H1 (cell line): ENCODE results near the gene GALNTL6. TPM values are rescaled to one million over a fixed set of nuclear protein-coding genes. Genes with fewer than 3 reads are reported as not detected.

Experiments
- CTCF ChIA-PET: fragments of 300-600 bp; sonication (Branson Sonifier 250); formaldehyde crosslinking; loops from one replicate; lab custom pipeline; 2021; ENCODE audit not compliant: partially characterized antibody; lab: Charles Lee
- POLR2A ChIA-PET: fragments of 300-600 bp; sonication (Branson Sonifier 250); formaldehyde crosslinking; loops from one replicate; lab custom pipeline; 2021; ENCODE audit warnings: inconsistent platforms; ENCODE audit not compliant: partially characterized antibody; lab: Charles Lee
- DNase-seq, 2 experiments: peaks; one replicate each; pipeline versions ENCODE4 v3.0.0 to v3.0.0-alpha.2; 2010 to 2022; ENCODE audit warnings: low spot score in 2 of 2, low read depth in 1 of 2, mixed read lengths in 1 of 2
- FAIRE-seq: peaks from 2 replicates; lab custom pipeline; 2011; peaks lifted over from hg19 to GRCh38; lab: Jason Lieb, UNC
- H2AFZ ChIP-seq: 2 replicates; pipeline ENCODE4 v1.8.1; 2012; ENCODE audit warnings: low read length, inconsistent platforms
- H2AK5ac ChIP-seq: 2 replicates; pipeline ENCODE4 v1.6.1; 2013; ENCODE audit warnings: low read depth, low read length
- H2BK120ac ChIP-seq: replicated peaks from 2 replicates; pipeline ENCODE3; 2013; ENCODE audit warnings: low read depth, low read length, inconsistent platforms
- H2BK12ac ChIP-seq: 2 replicates; pipeline ENCODE4 v1.6.1; 2013; ENCODE audit warnings: low read depth, low read length
- H2BK15ac ChIP-seq: 2 replicates; pipeline ENCODE4 v1.6.1; 2013; ENCODE audit warnings: low read length
- H2BK20ac ChIP-seq: 2 replicates; pipeline ENCODE4 v1.6.1; 2013; ENCODE audit warnings: low read length
- H2BK5ac ChIP-seq: 2 replicates; pipeline ENCODE4 v1.6.1; 2013; ENCODE audit warnings: low read depth, low read length
- H3K14ac ChIP-seq: 2 replicates; pipeline ENCODE4 v1.6.1; 2013; ENCODE audit warnings: inconsistent platforms; ENCODE audit not compliant: insufficient read length
- H3K18ac ChIP-seq: 2 replicates; pipeline ENCODE4 v1.6.1; 2013; ENCODE audit warnings: low read length; ENCODE audit errors: extremely low read depth
- H3K23ac ChIP-seq: 2 replicates; pipeline ENCODE4 v1.6.1; 2013; ENCODE audit warnings: inconsistent platforms; ENCODE audit not compliant: insufficient read length
- H3K23me2 ChIP-seq: 2 replicates; pipeline ENCODE4 v1.6.1; 2013; ENCODE audit warnings: low read depth, low read length
- H3K27ac ChIP-seq: 2 replicates; pipeline ENCODE4 v1.6.1; 2011; ENCODE audit warnings: low read depth, low read length, inconsistent platforms
- H3K27me3 ChIP-seq, 4 experiments: replicated peaks in 1 of 4; 1 replicate in 1 of 4; 2 replicates in 3 of 4; pipeline versions ENCODE4 v1.6.1 to v1.8.1; 2011 to 2013; ENCODE audit warnings: low read length in 3 of 4, mild to moderate bottlenecking in 3 of 4, inconsistent platforms in 2 of 4, mixed read lengths in 2 of 4, moderate library complexity in 1 of 4; ENCODE audit not compliant: control insufficient read depth in 3 of 4, insufficient read depth in 3 of 4; ENCODE audit errors: extremely low read depth in 1 of 4
- H3K36me3 ChIP-seq, 4 experiments: 2 replicates each; pipeline versions ENCODE4 v1.6.1 to v1.8.1; 2011 to 2013; ENCODE audit warnings: mild to moderate bottlenecking in 4 of 4, low read length in 3 of 4, moderate library complexity in 2 of 4, control low read depth in 1 of 4, inconsistent platforms in 1 of 4; ENCODE audit not compliant: insufficient read depth in 4 of 4, control insufficient read depth in 2 of 4
- H3K4ac ChIP-seq: replicated peaks from 2 replicates; pipeline ENCODE3; 2013; ENCODE audit warnings: low read length, low read depth, mixed read lengths, inconsistent platforms; ENCODE audit not compliant: insufficient read length
- H3K4me1 ChIP-seq, 4 experiments: replicated peaks in 1 of 4; 1 replicate in 1 of 4; 2 replicates in 3 of 4; pipeline versions ENCODE4 v1.6.1 to v1.8.1; 2011 to 2013; ENCODE audit warnings: low read length in 3 of 4, inconsistent platforms in 2 of 4, mixed read lengths in 1 of 4; ENCODE audit not compliant: insufficient read depth in 4 of 4, control insufficient read depth in 3 of 4
- H3K4me2 ChIP-seq, 2 experiments: 2 replicates each; pipeline versions ENCODE4 v1.6.1 to v1.8.1; 2011 to 2013; ENCODE audit warnings: low read depth in 2 of 2, low read length in 2 of 2, control low read depth in 1 of 2, inconsistent platforms in 1 of 2, mild to moderate bottlenecking in 1 of 2; ENCODE audit not compliant: insufficient read depth in 1 of 2
- H3K4me3 ChIP-seq, 4 experiments: fragments of 200-600, 300-600 bp in 1 of 4; sonication (generic), shearing (Covaris generic), sonication (Bioruptor Twin) in 1 of 4; 2 replicates each; pipeline versions ENCODE4 v1.5.1 to v1.8.1; 2011 to 2016; ENCODE audit warnings: low read length in 4 of 4, low read depth in 3 of 4, control low read depth in 2 of 4, inconsistent platforms in 2 of 4, mild to moderate bottlenecking in 2 of 4, mixed read lengths in 1 of 4, moderate library complexity in 1 of 4; ENCODE audit not compliant: insufficient read depth in 2 of 4; ENCODE audit errors: extremely low read depth in 1 of 4
- H3K56ac ChIP-seq: replicated peaks from 2 replicates; pipeline ENCODE3; 2013; ENCODE audit warnings: low read depth, mild to moderate bottlenecking, mixed read lengths, low read length, inconsistent platforms; ENCODE audit not compliant: insufficient read length
- H3K79me1 ChIP-seq: 2 replicates; pipeline ENCODE4 v1.6.1; 2013; ENCODE audit warnings: low read depth, low read length, control low read depth
- H3K79me2 ChIP-seq, 2 experiments: 2 replicates each; pipeline versions ENCODE4 v1.6.1 to v1.8.1; 2012 to 2013; ENCODE audit warnings: low read length in 2 of 2, mild to moderate bottlenecking in 2 of 2, inconsistent platforms in 1 of 2; ENCODE audit not compliant: insufficient read depth in 2 of 2, control insufficient read depth in 1 of 2
- H3K9ac ChIP-seq, 4 experiments: replicated peaks in 1 of 4; 1 replicate in 1 of 4; 2 replicates in 3 of 4; pipeline versions ENCODE4 v1.6.1 to v1.8.1; 2011 to 2013; ENCODE audit warnings: low read depth in 3 of 4, low read length in 3 of 4, control low read depth in 2 of 4, mild to moderate bottlenecking in 2 of 4, moderate library complexity in 2 of 4, inconsistent platforms in 1 of 4; ENCODE audit errors: extremely low read depth in 1 of 4
- H3K9me3 ChIP-seq, 2 experiments: 2 replicates each; pipeline versions ENCODE4 v1.6.1 to v1.8.1; 2012 to 2013; ENCODE audit warnings: mild to moderate bottlenecking in 2 of 2, moderate library complexity in 2 of 2, control low read depth in 1 of 2, inconsistent platforms in 1 of 2, low read depth in 1 of 2, low read length in 1 of 2, mixed read lengths in 1 of 2; ENCODE audit not compliant: insufficient read depth in 2 of 2
- H4K20me1 ChIP-seq, 2 experiments: replicated peaks in 1 of 2; 2 replicates each; pipeline versions ENCODE3 to v1.8.1; 2011 to 2013; ENCODE audit warnings: inconsistent platforms in 2 of 2, low read length in 2 of 2, mild to moderate bottlenecking in 1 of 2; ENCODE audit not compliant: insufficient read depth in 2 of 2, control insufficient read depth in 1 of 2
- H4K5ac ChIP-seq: 2 replicates; pipeline ENCODE4 v1.6.1; 2013; ENCODE audit warnings: low read length, low read depth, mixed read lengths, inconsistent platforms; ENCODE audit not compliant: insufficient read length
- H4K8ac ChIP-seq: 2 replicates; pipeline ENCODE4 v1.8.0; 2013; ENCODE audit warnings: mild to moderate bottlenecking, moderate library complexity, low read length, inconsistent platforms; ENCODE audit not compliant: insufficient read depth; ENCODE audit errors: extremely low read depth
- H4K91ac ChIP-seq: replicated peaks from 2 replicates; pipeline ENCODE3; 2013; ENCODE audit warnings: low read length, mixed read lengths, inconsistent platforms; ENCODE audit not compliant: insufficient read length
- EP300 ChIP-seq, 2 experiments: IDR thresholded peaks; 1 replicate in 1 of 2; 2 replicates in 1 of 2; pipeline ENCODE4 v1.6.1; 2011 to 2012; ENCODE audit warnings: low read depth in 2 of 2, low read length in 2 of 2, mild to moderate bottlenecking in 2 of 2, borderline replicate concordance in 1 of 2, inconsistent platforms in 1 of 2, moderate library complexity in 1 of 2
- WGBS, 2 experiments: shearing (Covaris generic) in 1 of 2; methylation state at CpG; one replicate each; pipeline versions ENCODE4 v1.1.6 to v1.1.7; 2013 to 2015; ENCODE audit warnings: low lambda C conversion rate in 2 of 2, mixed read lengths in 2 of 2, inconsistent platforms in 1 of 2, low coverage in 1 of 2, missing lambda C conversion rate in 1 of 2; ENCODE audit not compliant: insufficient replicate concordance in 2 of 2, insufficient coverage in 1 of 2, insufficient read length in 1 of 2; ENCODE audit errors: extremely low coverage in 1 of 2, missing lambda C conversion rate in 1 of 2; 5-methylcytosine and 5-hydroxymethylcytosine counted together
- polyA plus RNA-seq, 7 experiments: library from polyadenylated mRNA; depleted of rRNA in 3 of 7; stranded (reverse) in 5 of 7; unstranded in 2 of 7; fragments of >200 nt in 5 of 7; fragments of 200-250 nt in 2 of 7; gene quantifications; 1 replicate in 5 of 7; 2 replicates in 1 of 7; 4 replicates in 1 of 7; pipeline versions ENCODE4 v1.2.1 to v1.2.3, GENCODE V29; 2011 to 2013; ENCODE audit warnings: missing spikeins in 2 of 7, mixed read lengths in 2 of 7
- total RNA-seq: library from RNA; stranded (reverse); fragmentation: NEBNext Ultra II Directional; extraction: Animal tissue kit (Norgen Biotek cat#: 25700); gene quantifications from 2 replicates; pipeline ENCODE4 v1.2.1, GENCODE V29; 2021

Gene GALNTL6
- total and polyA plus RNA-seq, 2 of the 8 experiments (the other 6 are each of a cell fraction or from before 2014, with no cell fraction given): 0.03 to 0.32 TPM

DNA sequence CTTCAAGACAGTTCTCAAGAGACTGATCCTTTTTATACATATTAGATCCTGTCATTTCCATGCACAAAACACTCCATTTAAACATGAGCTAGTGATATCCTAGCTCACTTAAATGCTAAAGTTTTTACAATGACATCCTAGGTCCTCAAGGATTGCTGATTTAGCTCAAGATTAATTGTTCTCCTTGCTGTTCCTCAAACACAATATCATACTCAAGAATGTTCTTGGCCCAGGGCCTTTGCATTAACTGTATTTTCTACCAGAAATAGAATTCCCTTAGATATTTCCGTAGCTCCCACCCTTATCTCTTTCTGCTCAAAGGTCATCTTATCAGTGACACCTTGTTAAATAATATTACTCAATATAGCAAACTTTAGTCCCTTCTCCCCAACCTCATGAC lies 270.1 kb downstream of the GALNTL6 start:
- Histone ChIP-seq H3K14ac (no peak overlapping the region), H3K79me1 (no peaks in the 10 kb centered on the region), H3K9me3 (no peaks in the 10 kb centered on the region; a peak in 1 of 4 replicates), H3K27ac (no peak overlapping the region), H3K27me3 (no peaks in the 10 kb centered on the region), H3K36me3 (no peaks in the 10 kb centered on the region), H4K20me1 (no peaks in the 10 kb centered on the region), H3K18ac (no peak overlapping the region), H3K9ac (no peak overlapping the region), H3K23me2 (no peaks in the 10 kb centered on the region), H3K4ac (no peak overlapping the region), H3K4me3 (no peak overlapping the region), H3K56ac (no peak overlapping the region), H2AFZ (no peak overlapping the region), H2BK20ac (no peak overlapping the region), H2BK12ac (no peak overlapping the region), H2BK120ac (no peak overlapping the region), H3K4me1 (no peaks in the 10 kb centered on the region), H4K8ac (no peak overlapping the region), H3K4me2 (no peak overlapping the region), H3K23ac (no peak overlapping the region), H2AK5ac (no peak overlapping the region), H2BK5ac (no peak overlapping the region), H4K91ac (no peak overlapping the region), H3K79me2 (no peaks in the 10 kb centered on the region), H2BK15ac (no peak overlapping the region), H4K5ac (no peak overlapping the region)
- FAIRE-seq (no peak), DNase-seq (no peak)
- CTCF ChIA-PET: interaction anchor here (1.0 kb wide), 1 partner anchor 68 kb away, joined by 3 read pairs; no protein-coding TSS in a partner anchor
- POLR2A ChIA-PET: no interaction called here
- WGBS, 2 experiments: 95% methylated on average over 1 of the region's 1 CpG; no CpG with 5 or more reads in 1 of the 2 experiments
- no peak for TF ChIP-seq EP300 (IDR thresholded peaks at IDR 0.05; ENCODE audit: borderline replicate concordance in 1 of 2, low read depth in 2 of 2, low read length in 2 of 2)
